Thyroid gland (tissue), 4 donors: ENCODE measurements around the gene SAMMSON.

ENCODE experiments used
- POLR2A ChIP-seq, 2 donors: fragments of 450-650 bp; IDR thresholded peaks; one replicate each; pipeline ENCODE4 v1.6.1; 2017; ENCODE audit warnings: antibody characterized with exemption in 2 of 2, mild to moderate bottlenecking in 2 of 2, moderate library complexity in 1 of 2
- TF ChIP-seq, protein P1 (sequence below), 6 experiments: fragments of 200-600 bp in 3 of 6; fragments of 450-650 bp in 3 of 6; sonication (generic) in 3 of 6; IDR thresholded peaks; one replicate each; pipeline ENCODE4 v1.5.1; 2016 to 2019; ENCODE audit warnings: antibody characterized with exemption in 6 of 6, mild to moderate bottlenecking in 2 of 6, inconsistent platforms in 1 of 6, moderate library complexity in 1 of 6

DNA sequence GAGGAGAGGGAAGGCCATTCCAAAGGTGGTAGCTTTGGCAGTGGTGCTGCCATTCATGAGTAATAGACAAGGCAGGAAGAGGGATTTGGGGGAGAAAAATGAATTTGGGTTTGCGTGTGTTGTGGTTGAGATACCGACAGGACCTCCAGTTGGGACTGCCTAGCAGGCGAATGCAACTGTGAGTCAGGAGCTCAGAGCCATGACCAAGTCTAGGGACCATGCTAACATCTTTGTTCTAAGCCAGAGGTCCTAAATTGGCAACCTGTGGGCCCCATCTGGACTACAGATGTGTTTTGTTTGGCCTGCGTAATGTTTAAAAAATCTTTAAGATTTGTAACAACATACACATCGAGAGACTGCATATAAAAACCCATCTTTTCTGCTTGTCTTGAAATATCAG, 61.6 kb downstream of the SAMMSON start:
- TF ChIP-seq, protein P1, sequence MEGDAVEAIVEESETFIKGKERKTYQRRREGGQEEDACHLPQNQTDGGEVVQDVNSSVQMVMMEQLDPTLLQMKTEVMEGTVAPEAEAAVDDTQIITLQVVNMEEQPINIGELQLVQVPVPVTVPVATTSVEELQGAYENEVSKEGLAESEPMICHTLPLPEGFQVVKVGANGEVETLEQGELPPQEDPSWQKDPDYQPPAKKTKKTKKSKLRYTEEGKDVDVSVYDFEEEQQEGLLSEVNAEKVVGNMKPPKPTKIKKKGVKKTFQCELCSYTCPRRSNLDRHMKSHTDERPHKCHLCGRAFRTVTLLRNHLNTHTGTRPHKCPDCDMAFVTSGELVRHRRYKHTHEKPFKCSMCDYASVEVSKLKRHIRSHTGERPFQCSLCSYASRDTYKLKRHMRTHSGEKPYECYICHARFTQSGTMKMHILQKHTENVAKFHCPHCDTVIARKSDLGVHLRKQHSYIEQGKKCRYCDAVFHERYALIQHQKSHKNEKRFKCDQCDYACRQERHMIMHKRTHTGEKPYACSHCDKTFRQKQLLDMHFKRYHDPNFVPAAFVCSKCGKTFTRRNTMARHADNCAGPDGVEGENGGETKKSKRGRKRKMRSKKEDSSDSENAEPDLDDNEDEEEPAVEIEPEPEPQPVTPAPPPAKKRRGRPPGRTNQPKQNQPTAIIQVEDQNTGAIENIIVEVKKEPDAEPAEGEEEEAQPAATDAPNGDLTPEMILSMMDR (IDR thresholded peaks at IDR 0.05), result no peak
- no peak for TF ChIP-seq POLR2A (IDR thresholded peaks at IDR 0.05)
